Stimulated activated CD8-positive, alpha-beta memory T cell treated with anti-CD3 and anti-CD28 coated beads, Interleukin-7, amount 100 ng/mL, for 24 hours (primary cell): ENCODE results near the gene PACS2.
A peak's percentile ranks its signal among the peaks of the same experiment; 100 is the strongest.

Experiments
- DNase-seq: peaks from one replicate; pipeline ENCODE4 v3.0.0-alpha.2; 2020; ENCODE audit warnings: low read depth

Gene PACS2

GRCh38 chr14:105411017-105411941 is 96.7 kb downstream of the PACS2 start:
- DNase-seq = no peak

- DNase-seq = no peak
Observed at GRCh38 chr14:105411985-105412770, 97.6 kb downstream of the PACS2 start.

GRCh38 chr14:105412771-105413543 is 98.4 kb downstream of the PACS2 start:
- DNase-seq = no peak

- DNase-seq = no peak
Observed at GRCh38 chr14:105413544-105413886, 99.0 kb downstream of the PACS2 start.

- DNase-seq = peak; percentile 46
Observed at GRCh38 chr14:105414456-105415371, 100.2 kb downstream of the PACS2 start.

GRCh38 chr14:105415481-105416428 is 101.2 kb downstream of the PACS2 start:
- DNase-seq = no peak

- DNase-seq = no peak
Observed at GRCh38 chr14:105416671-105417070, 102.1 kb downstream of the PACS2 start.

- DNase-seq = no peak
Observed at GRCh38 chr14:105417690-105418121, 103.2 kb downstream of the PACS2 start.

GRCh38 chr14:105418269-105419194 is 104.0 kb downstream of the PACS2 start:
- DNase-seq = no peak

GRCh38 chr14:105419195-105420091 is 104.9 kb downstream of the PACS2 start, which contains the start of gene MTA1:
Gene MTA1 (plus strand): TSS chr14:105419827. CDS start chr14:105420036, 209 bp downstream.
- DNase-seq = no peak

GRCh38 chr14:105420101-105420973 is 105.8 kb downstream of the PACS2 start:
- DNase-seq = no peak

- DNase-seq = no peak
Observed at GRCh38 chr14:105420974-105421674, 106.6 kb downstream of the PACS2 start.

- no peak for DNase-seq
Observed at GRCh38 chr14:105421723-105422615, 107.4 kb downstream of the PACS2 start.

- no peak for DNase-seq
Observed at GRCh38 chr14:105422695-105423487, 108.3 kb downstream of the PACS2 start.
